Stimulated activated naive CD4-positive, alpha-beta T cell (primary cell): ENCODE data around the gene PNLDC1.
A peak's percentile ranks its signal among the peaks of the same experiment; 100 is the strongest.
"Not testable (repeated sequence)": the region's sequence is repeated elsewhere in the genome, so short reads cannot be mapped to it uniquely, and the experiment has no call there.

Experiments
- DNase-seq, 6 experiments: peaks; one replicate each; lab custom pipeline; 2025; lab: John Stamatoyannopoulos, UW

Gene PNLDC1

GRCh38 chr6:159788276-159788675 lies 11.8 kb upstream of the PNLDC1 start:
- peak in 2 of 6 experiments; percentile 3 to 13 for DNase-seq

GRCh38 chr6:159788753-159789376 lies 11.2 kb upstream of the PNLDC1 start:
- peak; percentile 20 to 37 (median 28) for DNase-seq

- DNase-seq = peak; percentile 93 to 99 (median 98)
Observed at GRCh38 chr6:159789377-159790148, 10.5 kb upstream of the PNLDC1 start, which contains the start of gene TCP1. TCP1 (minus strand) TSS chr6:159789602; CDS start chr6:159789468, 134 bp downstream.

GRCh38 chr6:159790149-159790955 lies 9.7 kb upstream of the PNLDC1 start, which contains the start of gene MRPL18:
MRPL18 (plus strand) TSS chr6:159790467; CDS start chr6:159790588, 121 bp downstream.
- peak; percentile 73 to 88 (median 84) for DNase-seq

GRCh38 chr6:159790956-159791598 lies 9.0 kb upstream of the PNLDC1 start:
- DNase-seq = peak in 4 of 6 experiments; percentile 22 to 44 (median 27)

- DNase-seq = not testable (repeated sequence)
Observed at GRCh38 chr6:159794976-159795375, 5.1 kb upstream of the PNLDC1 start.

GRCh38 chr6:159797554-159797953 lies 2.5 kb upstream of the PNLDC1 start:
- DNase-seq = no peak

GRCh38 chr6:159801935-159802334 lies 1.9 kb downstream of the PNLDC1 start:
- no peak for DNase-seq

- no peak for DNase-seq
Observed at GRCh38 chr6:159804504-159804903, 4.4 kb downstream of the PNLDC1 start.

- DNase-seq = no peak
Observed at GRCh38 chr6:159805440-159806020, 5.5 kb downstream of the PNLDC1 start.

- no peak for DNase-seq
Observed at GRCh38 chr6:159806021-159806458, 6.0 kb downstream of the PNLDC1 start.

GRCh38 chr6:159807150-159807858 lies 7.2 kb downstream of the PNLDC1 start:
- DNase-seq = no peak

- no peak for DNase-seq
Observed at GRCh38 chr6:159808647-159809046, 8.6 kb downstream of the PNLDC1 start.

GRCh38 chr6:159809149-159809548 lies 9.1 kb downstream of the PNLDC1 start:
- DNase-seq = no peak

- DNase-seq = no peak
Observed at GRCh38 chr6:159813781-159814180, 13.7 kb downstream of the PNLDC1 start.

GRCh38 chr6:159815410-159815809 lies 15.3 kb downstream of the PNLDC1 start:
- no peak for DNase-seq

- not testable (repeated sequence) for DNase-seq
Observed at GRCh38 chr6:159816775-159817174, 16.7 kb downstream of the PNLDC1 start.

GRCh38 chr6:159817951-159818739 lies 18.1 kb downstream of the PNLDC1 start:
- DNase-seq = no peak

GRCh38 chr6:159819098-159819497 lies 19.0 kb downstream of the PNLDC1 start:
- DNase-seq = no peak
